Measurements from ENCODE around the gene RANBP3L. TPM values are rescaled to one million over a fixed set of nuclear protein-coding genes. Genes with fewer than 3 reads are reported as not detected.

Gene RANBP3L
- total RNA-seq, 3 donors from 2014 or later: 0.29 to 2.8 TPM; not detected in 1

DNA sequence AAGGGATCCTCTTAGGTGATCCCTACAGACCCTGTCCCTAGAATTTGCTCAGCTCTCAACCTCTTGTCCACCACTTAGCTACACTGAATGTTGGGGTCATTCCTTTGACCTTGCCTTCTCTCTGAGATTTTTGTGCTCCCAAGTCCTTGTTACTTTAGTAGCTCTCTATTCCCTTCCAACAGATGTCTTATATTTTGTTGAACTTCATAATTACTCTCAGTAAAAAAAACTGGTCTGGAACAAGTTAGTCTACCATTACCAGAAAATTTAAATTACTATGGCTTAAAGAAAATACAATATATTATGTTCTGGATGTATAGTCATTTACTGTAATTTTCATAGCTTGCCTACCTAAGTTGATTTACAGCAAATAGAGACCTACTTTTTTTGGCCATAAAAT lies 23.5 kb upstream of the RANBP3L start:
- TF ChIP-seq, protein P1, sequence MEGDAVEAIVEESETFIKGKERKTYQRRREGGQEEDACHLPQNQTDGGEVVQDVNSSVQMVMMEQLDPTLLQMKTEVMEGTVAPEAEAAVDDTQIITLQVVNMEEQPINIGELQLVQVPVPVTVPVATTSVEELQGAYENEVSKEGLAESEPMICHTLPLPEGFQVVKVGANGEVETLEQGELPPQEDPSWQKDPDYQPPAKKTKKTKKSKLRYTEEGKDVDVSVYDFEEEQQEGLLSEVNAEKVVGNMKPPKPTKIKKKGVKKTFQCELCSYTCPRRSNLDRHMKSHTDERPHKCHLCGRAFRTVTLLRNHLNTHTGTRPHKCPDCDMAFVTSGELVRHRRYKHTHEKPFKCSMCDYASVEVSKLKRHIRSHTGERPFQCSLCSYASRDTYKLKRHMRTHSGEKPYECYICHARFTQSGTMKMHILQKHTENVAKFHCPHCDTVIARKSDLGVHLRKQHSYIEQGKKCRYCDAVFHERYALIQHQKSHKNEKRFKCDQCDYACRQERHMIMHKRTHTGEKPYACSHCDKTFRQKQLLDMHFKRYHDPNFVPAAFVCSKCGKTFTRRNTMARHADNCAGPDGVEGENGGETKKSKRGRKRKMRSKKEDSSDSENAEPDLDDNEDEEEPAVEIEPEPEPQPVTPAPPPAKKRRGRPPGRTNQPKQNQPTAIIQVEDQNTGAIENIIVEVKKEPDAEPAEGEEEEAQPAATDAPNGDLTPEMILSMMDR (IDR thresholded peaks at IDR 0.05): no peak
- Histone ChIP-seq H3K4me1 (ENCODE audit: low read depth) (no peaks in the 10 kb centered on the region), H3K9me3 (no peaks in the 10 kb centered on the region), H3K4me3 (no peak overlapping the region), H3K36me3 (ENCODE audit: low read depth) (no peaks in the 10 kb centered on the region)
- ATAC-seq: no peak
- intact Hi-C loops (cut with DNase I, micrococcal nuclease): no loop called here
- DNase-seq: no peak

DNA sequence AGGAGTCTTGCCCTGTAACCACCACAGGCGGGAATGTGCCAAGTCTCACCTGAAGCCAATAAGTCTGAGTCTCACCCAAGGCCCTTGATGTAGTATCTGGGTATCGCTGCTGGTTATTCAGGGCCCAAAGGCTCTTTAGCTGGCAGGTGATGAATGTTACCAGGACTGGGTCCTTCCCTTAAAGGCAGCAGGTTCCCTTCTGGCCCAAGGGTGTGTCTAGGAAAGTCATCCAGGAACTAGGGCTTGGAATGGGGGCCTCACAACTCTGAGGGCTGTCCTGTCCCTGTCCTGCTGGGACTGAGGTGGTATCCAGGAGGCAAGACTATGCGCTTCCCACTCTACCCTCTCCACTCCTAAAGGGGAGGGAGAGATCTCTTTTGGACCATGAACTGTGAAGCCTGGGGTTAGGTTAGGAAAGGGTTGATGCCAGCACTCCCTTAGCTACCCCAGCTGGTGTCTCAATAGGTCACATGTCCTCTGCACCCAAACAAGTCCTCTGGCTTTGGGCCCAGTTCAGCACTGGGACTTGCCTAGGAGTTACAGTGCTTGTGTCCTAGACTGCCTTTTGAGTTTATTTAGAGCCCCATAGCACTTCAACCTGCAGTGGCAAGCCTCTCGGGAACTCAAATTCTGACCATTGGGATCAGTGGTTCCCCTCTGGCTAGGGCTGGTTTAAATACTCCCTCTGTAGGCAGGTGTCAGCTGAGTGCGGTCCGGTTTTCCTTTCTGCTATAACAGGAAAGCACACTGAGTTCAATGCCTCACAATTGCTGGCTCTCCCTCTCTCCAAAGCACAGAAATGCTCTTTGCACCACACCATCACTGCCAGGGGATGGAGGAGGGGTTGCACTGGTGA lies 22.5 kb upstream of the RANBP3L start:
- TF ChIP-seq, protein P1 (IDR thresholded peaks at IDR 0.05): no peak
- Histone ChIP-seq H3K36me3 (ENCODE audit: low read depth) (no peaks in the 10 kb centered on the region), H3K4me1 (ENCODE audit: low read depth) (no peaks in the 10 kb centered on the region), H3K4me3 (no peak overlapping the region), H3K9me3 (no peaks in the 10 kb centered on the region)
- DNase-seq (no peak), ATAC-seq (no peak)
- intact Hi-C loops (cut with DNase I, micrococcal nuclease): no loop called here

DNA sequence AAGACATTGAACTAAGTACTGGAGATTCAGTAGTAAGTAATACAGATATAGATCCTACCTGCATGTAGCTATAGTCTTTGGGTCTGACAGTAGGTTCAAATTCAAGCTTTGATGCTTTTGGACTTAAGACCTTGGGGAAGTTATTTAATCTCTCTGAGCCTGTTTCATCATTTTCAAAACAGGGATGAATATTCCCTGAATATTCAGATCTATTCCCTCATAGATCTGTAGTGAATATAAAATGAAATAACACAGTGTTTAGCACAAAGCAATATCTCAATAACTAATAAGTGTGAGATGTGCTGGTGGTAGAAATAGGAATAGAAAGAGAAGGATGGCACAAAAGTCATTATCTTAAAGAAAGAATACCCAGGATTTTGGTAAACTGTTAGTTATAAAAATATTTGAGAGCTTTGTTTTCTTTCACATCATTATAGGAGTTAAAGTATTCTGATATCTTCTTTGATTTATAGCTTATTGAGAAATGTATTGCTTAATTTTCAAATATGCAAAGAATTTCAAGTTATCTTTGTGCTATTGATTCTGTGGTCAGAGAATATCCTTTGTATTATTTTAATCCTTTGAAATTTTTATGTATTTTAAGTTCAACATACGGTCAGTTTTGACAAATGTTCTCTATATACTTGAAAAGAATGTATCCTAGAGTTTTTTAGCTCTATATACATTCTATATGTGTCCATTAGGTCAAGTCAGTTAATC lies 11.4 kb upstream of the RANBP3L start:
- ATAC-seq (no peak), DNase-seq (no peak)
- Histone ChIP-seq H3K9me3 (no peaks in the 10 kb centered on the region), H3K36me3 (ENCODE audit: low read depth) (no peaks in the 10 kb centered on the region), H3K4me3 (no peak overlapping the region), H3K4me1 (ENCODE audit: low read depth) (no peaks in the 10 kb centered on the region)
- intact Hi-C loops (cut with DNase I, micrococcal nuclease): no loop called here
- TF ChIP-seq, protein P1 (IDR thresholded peaks at IDR 0.05): no peak

DNA sequence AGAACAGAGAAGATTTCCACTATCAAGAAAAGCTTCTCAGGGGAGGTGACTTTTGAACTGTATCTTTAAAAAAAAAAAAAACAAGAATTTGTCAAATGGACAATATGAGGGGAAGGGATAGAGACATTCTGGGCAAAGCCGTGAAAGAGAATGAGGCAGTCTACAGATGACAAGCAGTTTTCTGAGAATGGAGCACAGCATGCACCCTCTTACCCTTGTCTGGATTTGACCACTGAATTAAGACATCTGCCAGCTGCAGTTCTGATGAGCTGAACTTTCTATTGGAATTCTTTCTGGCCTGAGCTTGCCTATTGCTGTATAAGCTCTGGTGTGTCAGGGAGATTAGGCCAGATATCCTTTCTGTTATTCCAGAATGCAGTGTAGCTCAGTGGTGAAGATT lies 10.3 kb upstream of the RANBP3L start:
- Histone ChIP-seq H3K4me1 (ENCODE audit: low read depth) (no peaks in the 10 kb centered on the region), H3K4me3 (no peak overlapping the region), H3K36me3 (ENCODE audit: low read depth) (no peaks in the 10 kb centered on the region), H3K9me3 (no peaks in the 10 kb centered on the region)
- DNase-seq (no peak), ATAC-seq (no peak)
- TF ChIP-seq, protein P1 (IDR thresholded peaks at IDR 0.05): no peak
- intact Hi-C loops (cut with DNase I, micrococcal nuclease): no loop called here

DNA sequence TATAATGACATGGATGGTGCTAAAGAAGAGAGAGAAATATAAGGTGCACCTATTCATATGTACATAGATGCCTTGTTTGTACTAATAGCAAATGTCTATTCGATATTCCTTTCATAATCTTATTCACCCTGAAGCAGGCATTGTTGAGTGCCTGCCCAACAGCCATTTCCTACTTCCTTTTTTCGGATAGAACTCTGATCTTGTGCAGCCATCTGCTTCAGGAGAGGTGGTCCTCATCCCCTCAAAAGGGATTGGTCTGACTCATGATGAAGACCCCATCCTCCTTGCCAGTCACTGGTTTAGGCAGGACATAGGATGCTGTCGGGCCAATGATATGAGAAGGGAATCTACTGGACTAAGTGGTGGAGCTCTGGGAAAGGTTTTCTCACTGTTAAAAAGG lies 8.4 kb upstream of the RANBP3L start:
- Histone ChIP-seq H3K36me3 (ENCODE audit: low read depth) (no peaks in the 10 kb centered on the region), H3K9me3 (no peaks in the 10 kb centered on the region), H3K4me3 (no peak overlapping the region), H3K4me1 (ENCODE audit: low read depth) (no peaks in the 10 kb centered on the region)
- no peak for DNase-seq
- ATAC-seq: no peak
- TF ChIP-seq, protein P1 (IDR thresholded peaks at IDR 0.05): no peak
- intact Hi-C loops (cut with DNase I, micrococcal nuclease): no loop called here

Measured in mucosa of descending colon (tissue), 3 donors.